Thyroid gland (tissue), 4 donors: ENCODE data around the gene EHBP1.

Source experiments
- CTCF ChIP-seq, 6 experiments: fragments of 200-600 bp in 3 of 6; fragments of 450-650 bp in 3 of 6; sonication (generic) in 3 of 6; IDR thresholded peaks; one replicate each; pipeline ENCODE4 v1.5.1; 2016 to 2019; ENCODE audit warnings: antibody characterized with exemption in 6 of 6, mild to moderate bottlenecking in 2 of 6, inconsistent platforms in 1 of 6, moderate library complexity in 1 of 6
- POLR2A ChIP-seq, 2 donors: fragments of 450-650 bp; IDR thresholded peaks; one replicate each; pipeline ENCODE4 v1.6.1; 2017; ENCODE audit warnings: antibody characterized with exemption in 2 of 2, mild to moderate bottlenecking in 2 of 2, moderate library complexity in 1 of 2

- TF ChIP-seq CTCF (IDR thresholded peaks at IDR 0.05) (no peak), POLR2A (IDR thresholded peaks at IDR 0.05) (no peak)
These were observed 63.1 kb downstream of the EHBP1 start for GRCh38 chr2:62768615-62769014.
